ENCODE measurements around the gene SSR3.

- TF ChIP-seq CTCF (IDR thresholded peaks at IDR 0.05) = no peak
- no peak for TF ChIP-seq POLR2A (IDR thresholded peaks at IDR 0.05)
Observed at GRCh38 chr3:156542101-156543042, 12.5 kb downstream of the SSR3 start.

All from lower leg skin (tissue), 3 donors.